HEK293T (cell line): ENCODE measurements around the gene UBXN11.

Source experiments
- CTCF ChIA-PET: fragments of 350-600 bp; formaldehyde crosslinking; extraction: SDS; loops from one replicate; lab custom pipeline; 2021; ENCODE audit warnings: antibody characterized with exemption, inconsistent platforms; lab: Yijun Ruan, JAX
- POLR2A ChIA-PET: fragments of 350-600 bp; formaldehyde crosslinking; extraction: SDS; loops from one replicate; lab custom pipeline; 2020; ENCODE audit warnings: antibody characterized with exemption, inconsistent platforms; lab: Yijun Ruan, JAX
- DNase-seq: peaks from one replicate; pipeline ENCODE4 v3.0.0; 2012; ENCODE audit warnings: mixed read lengths; ENCODE audit errors: extremely low spot score
- ARNT ChIP-seq: fragments of 450-650 bp; IDR thresholded peaks from 2 replicates; pipeline ENCODE4 v1.6.1; 2017; ENCODE audit warnings: mild to moderate bottlenecking
- BHLHE40 ChIP-seq: fragments of 450-650 bp; IDR thresholded peaks from 2 replicates; pipeline ENCODE4 v1.6.1; 2016; ENCODE audit warnings: mild to moderate bottlenecking, moderate library complexity, borderline replicate concordance
- CTBP1 ChIP-seq: fragments of 450-650 bp; IDR thresholded peaks from 2 replicates; pipeline ENCODE4 v1.6.1; 2016; ENCODE audit warnings: borderline replicate concordance
- ELF4 ChIP-seq: fragments of 450-650 bp; IDR thresholded peaks from 2 replicates; pipeline ENCODE4 v1.6.1; 2017; ENCODE audit warnings: antibody characterized with exemption
- FOXA1 ChIP-seq: fragments of 450-650 bp; IDR thresholded peaks from 2 replicates; pipeline ENCODE4 v1.6.1; 2016; ENCODE audit warnings: mild to moderate bottlenecking
- FOXK2 ChIP-seq: fragments of 450-650 bp; IDR thresholded peaks from 2 replicates; pipeline ENCODE4 v1.6.1; 2016; ENCODE audit warnings: mild to moderate bottlenecking
- FOXM1 ChIP-seq: fragments of 450-650 bp; IDR thresholded peaks from 2 replicates; pipeline ENCODE4 v1.6.1; 2017; ENCODE audit warnings: mild to moderate bottlenecking, borderline replicate concordance
- HDGF ChIP-seq: fragments of 450-650 bp; IDR thresholded peaks from 2 replicates; pipeline ENCODE4 v1.6.1; 2017; ENCODE audit warnings: antibody characterized with exemption, borderline replicate concordance
- L3MBTL2 ChIP-seq: fragments of 450-650 bp; conservative IDR thresholded peaks from 2 replicates; pipeline ENCODE4 v1.6.1; 2016; ENCODE audit warnings: mild to moderate bottlenecking
- LEF1 ChIP-seq: fragments of 450-650 bp; IDR thresholded peaks from 2 replicates; pipeline ENCODE4 v1.6.1; 2017; ENCODE audit warnings: mild to moderate bottlenecking, borderline replicate concordance
- NFRKB ChIP-seq: fragments of 450-650 bp; IDR thresholded peaks from 2 replicates; pipeline ENCODE4 v1.6.1; 2016; ENCODE audit warnings: mild to moderate bottlenecking, moderate library complexity
- PKNOX1 ChIP-seq: fragments of 450-650 bp; IDR thresholded peaks from 2 replicates; pipeline ENCODE4 v1.6.1; 2016
- SP1 ChIP-seq: fragments of 450-650 bp; IDR thresholded peaks from 2 replicates; pipeline ENCODE4 v1.6.1; 2017
- SUZ12 ChIP-seq: fragments of 450-650 bp; IDR thresholded peaks from 2 replicates; pipeline ENCODE4 v1.6.1; 2016; ENCODE audit warnings: mild to moderate bottlenecking
- TARDBP ChIP-seq: fragments of 450-650 bp; IDR thresholded peaks from 2 replicates; pipeline ENCODE4 v1.6.1; 2016
- ZNF384 ChIP-seq: fragments of 450-650 bp; IDR thresholded peaks from 2 replicates; pipeline ENCODE4 v1.6.1; 2016

Gene UBXN11

GRCh38 chr1:26277261-26277661 is 29.2 kb downstream of the UBXN11 start:
- ChIA-PET CTCF (interaction anchor here (1.0 to 1.2 kb wide), 3 partner anchors 8 to 114 kb away, joined by 3 to 5 read pairs (median 3); no protein-coding TSS in a partner anchor), POLR2A (no interaction called here)
- DNase-seq, result no peak

DNA sequence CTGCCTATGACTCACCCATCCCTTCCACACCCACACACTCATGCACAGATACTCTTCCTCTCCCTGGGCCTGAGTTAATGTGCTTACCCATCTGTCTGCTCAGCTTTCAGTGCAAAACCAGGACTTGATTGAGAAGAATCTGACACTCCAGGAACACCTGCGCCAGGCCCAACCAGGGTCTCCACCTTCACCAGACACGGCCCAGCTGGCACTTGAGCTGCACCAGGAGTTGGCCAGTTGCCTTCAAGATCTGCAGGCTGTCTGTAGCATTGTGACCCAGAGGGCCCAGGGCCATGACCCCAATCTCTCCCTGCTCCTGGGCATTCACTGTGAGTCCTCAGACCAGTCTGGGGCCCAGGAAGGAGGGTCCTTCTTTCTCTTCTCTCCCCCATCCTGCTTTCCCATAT is 30.0 kb downstream of the UBXN11 start:
- TF ChIP-seq NFRKB, result no peak
- no peak for TF ChIP-seq FOXK2
- TF ChIP-seq HDGF, result no peak
- no peak for TF ChIP-seq LEF1
- TF ChIP-seq FOXM1, result no peak
- no peak for TF ChIP-seq FOXA1
- TF ChIP-seq TARDBP, result no peak
- no peak for TF ChIP-seq ARNT
- no peak for TF ChIP-seq SUZ12
- no peak for TF ChIP-seq BHLHE40
- ChIA-PET CTCF (interaction anchor here (0.6 to 2.2 kb wide), 8 partner anchors 8 to 149 kb away, joined by 3 to 9 read pairs (median 4); no protein-coding TSS in a partner anchor), POLR2A (no interaction called here)
- no peak for DNase-seq

More at GRCh38 chr1:26277261-26277661, 29.2 kb downstream of the UBXN11 start:
- no peak for TF ChIP-seq SUZ12
- TF ChIP-seq BHLHE40, result no peak
- TF ChIP-seq NFRKB, result no peak
- TF ChIP-seq FOXA1, result no peak
- TF ChIP-seq FOXK2, result no peak
- TF ChIP-seq PKNOX1, result no peak
- no peak for TF ChIP-seq SP1
- TF ChIP-seq L3MBTL2, result no peak
- TF ChIP-seq ZNF384, result no peak
- TF ChIP-seq LEF1, result no peak
- TF ChIP-seq FOXM1, result no peak
- no peak for TF ChIP-seq TARDBP
- TF ChIP-seq HDGF, result no peak
- no peak for TF ChIP-seq ARNT
- no peak for TF ChIP-seq ELF4
- TF ChIP-seq CTBP1, result no peak

DNA sequence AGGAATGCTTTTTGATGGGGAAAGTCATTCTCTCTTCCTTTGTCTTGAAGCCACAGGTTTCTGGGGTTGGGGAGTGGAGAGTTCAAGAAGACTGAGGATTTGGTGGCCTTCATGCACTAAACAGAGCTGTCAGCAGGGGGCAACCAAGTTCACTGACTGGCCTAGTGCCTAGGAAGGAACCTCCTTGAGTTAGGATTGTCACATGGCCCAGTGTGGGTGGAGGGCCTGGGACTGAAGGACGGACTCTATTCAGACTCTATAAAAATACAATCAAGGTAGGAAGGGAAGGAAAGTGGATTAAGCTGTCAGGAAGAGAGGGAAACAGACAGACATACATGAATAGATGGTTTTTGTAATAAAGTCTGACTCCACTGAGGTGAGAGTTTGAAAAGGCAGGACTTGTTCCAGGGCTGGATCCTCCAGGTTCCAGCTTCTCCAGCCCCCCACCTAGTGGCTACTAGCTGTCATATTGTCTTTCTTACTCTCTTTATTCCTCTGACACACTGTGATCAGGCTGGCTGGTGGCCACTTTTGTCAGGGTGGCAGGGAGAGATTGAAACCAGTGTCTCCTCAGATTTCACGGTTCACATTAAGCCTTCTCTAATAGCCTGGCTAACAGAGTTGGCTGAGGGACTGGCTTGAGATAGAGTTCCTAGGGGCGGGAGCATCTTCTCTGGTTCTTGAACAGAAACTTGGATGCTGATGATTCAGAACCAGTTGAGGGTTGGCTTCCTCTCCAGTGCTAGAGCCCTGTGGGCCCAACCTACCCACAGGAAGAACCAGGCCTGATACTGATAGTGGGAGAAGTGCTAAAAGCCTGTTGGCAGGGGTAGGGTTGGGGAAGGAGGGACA is 30.6 kb downstream of the UBXN11 start:
- POLR2A ChIA-PET, result interaction anchor here (0.6 kb wide), 2 partner anchors 42 to 102 kb away, joined by 3 read pairs; partner anchors contain the start of gene CEP85
- DNase-seq, result peak; percentile 78
- CTCF ChIA-PET, result interaction anchor here (0.6 to 2.2 kb wide), 12 partner anchors 9 to 149 kb away, joined by 3 to 9 read pairs (median 4); no protein-coding TSS in a partner anchor

DNA sequence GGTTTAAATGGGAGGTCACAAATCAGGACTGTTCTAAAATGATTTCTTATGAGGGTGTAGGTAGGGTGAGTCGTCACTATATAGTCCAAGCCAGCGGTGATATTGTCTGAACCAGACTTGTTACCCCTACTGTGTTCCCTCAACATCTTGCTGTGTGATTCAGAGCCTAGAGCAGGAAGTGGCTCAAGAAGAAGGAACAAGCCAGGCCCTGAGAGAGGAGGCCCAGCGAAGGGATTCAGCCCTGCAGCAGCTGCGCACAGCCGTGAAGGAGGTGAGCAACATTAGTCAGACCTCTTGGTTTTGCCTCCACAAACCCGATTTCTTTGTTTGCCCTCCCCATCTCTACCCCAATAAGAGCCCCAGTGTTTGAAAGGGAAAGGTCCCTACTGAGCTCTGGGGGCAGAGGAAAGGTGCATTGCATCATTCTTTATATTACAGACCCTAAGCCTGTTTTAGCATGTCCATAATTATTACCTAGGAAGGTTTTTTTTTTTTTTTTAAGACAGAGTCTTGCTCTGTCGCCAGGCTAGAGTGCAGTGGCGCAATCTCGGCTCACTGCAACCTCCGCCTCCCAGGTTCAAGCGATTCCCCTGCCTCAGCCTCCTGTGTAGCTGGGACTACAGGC is 31.5 kb downstream of the UBXN11 start:
- ChIA-PET CTCF (interaction anchor here (0.8 to 2.2 kb wide), 5 partner anchors 10 to 116 kb away, joined by 4 to 9 read pairs (median 6); no protein-coding TSS in a partner anchor), POLR2A (interaction anchor here (0.6 kb wide), 1 partner anchor 103 kb away, joined by 3 read pairs; no protein-coding TSS in a partner anchor)
- DNase-seq, result no peak

More for the DNA sequence above, 30.6 kb downstream of the UBXN11 start:
- TF ChIP-seq NFRKB (no peak), PKNOX1 (peak; percentile 24; the same call in 1 of the 2 replicates)

GRCh38 chr1:26269198-26269550 is 37.3 kb downstream of the UBXN11 start:
- DNase-seq, result no peak
- ChIA-PET POLR2A (no interaction called here), CTCF (no interaction called here)
- TF ChIP-seq SP1 (no peak), ZNF384 (no peak), FOXA1 (no peak), FOXK2 (no peak), HDGF (no peak), CTBP1 (no peak), SUZ12 (no peak), NFRKB (no peak), ARNT (no peak), TARDBP (no peak), BHLHE40 (no peak), FOXM1 (no peak), ELF4 (no peak), L3MBTL2 (no peak), PKNOX1 (no peak), LEF1 (no peak)

More for the DNA sequence above, 31.5 kb downstream of the UBXN11 start:
- TF ChIP-seq ARNT, result no peak
- no peak for TF ChIP-seq SUZ12
- TF ChIP-seq HDGF, result no peak
- no peak for TF ChIP-seq PKNOX1
- no peak for TF ChIP-seq CTBP1
- no peak for TF ChIP-seq NFRKB
- TF ChIP-seq L3MBTL2, result no peak
- no peak for TF ChIP-seq ZNF384
- TF ChIP-seq BHLHE40, result no peak
- no peak for TF ChIP-seq LEF1
- TF ChIP-seq SP1, result no peak
- no peak for TF ChIP-seq FOXA1
- no peak for TF ChIP-seq TARDBP
- TF ChIP-seq FOXK2, result no peak
